HG03558 (cell line): ENCODE measurements around the gene IFFO2.
A peak's percentile ranks its signal among the peaks of the same experiment; 100 is the strongest.

ENCODE experiments used
- ATAC-seq: cut with Tn5 transposase; IDR thresholded peaks from one replicate; pipeline ENCODE4 v1.9.1; 2021; ENCODE audit warnings: moderate number of reproducible peaks; ENCODE audit not compliant: unreplicated experiment; ENCODE audit errors: extremely low read depth

Gene IFFO2

GRCh38 chr1:18922848-18923755, 33.4 kb downstream of the IFFO2 start:
- no peak for ATAC-seq

DNA sequence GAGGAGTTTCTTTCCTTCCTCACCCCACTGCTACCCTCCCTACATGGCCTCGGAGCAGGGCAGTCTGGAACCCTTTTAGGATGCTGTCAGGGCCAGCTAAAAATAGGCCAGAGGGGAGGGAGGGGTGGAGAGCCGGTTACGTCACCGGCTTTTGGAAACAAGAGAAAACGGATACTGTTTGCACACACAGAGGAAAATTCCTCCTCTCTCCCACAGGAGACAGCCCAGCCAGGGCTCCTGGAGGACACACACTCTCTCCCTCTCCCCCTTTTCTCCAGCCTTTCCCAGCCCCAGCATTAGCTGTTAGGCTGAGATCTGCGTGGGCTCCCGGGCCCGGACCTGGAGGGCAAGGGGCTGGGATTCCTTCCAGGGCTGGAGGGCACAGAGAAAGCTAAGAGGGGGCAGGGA, 34.2 kb downstream of the IFFO2 start:
- ATAC-seq = no peak

GRCh38 chr1:18921516-18922251, 34.8 kb downstream of the IFFO2 start:
- ATAC-seq = no peak

DNA sequence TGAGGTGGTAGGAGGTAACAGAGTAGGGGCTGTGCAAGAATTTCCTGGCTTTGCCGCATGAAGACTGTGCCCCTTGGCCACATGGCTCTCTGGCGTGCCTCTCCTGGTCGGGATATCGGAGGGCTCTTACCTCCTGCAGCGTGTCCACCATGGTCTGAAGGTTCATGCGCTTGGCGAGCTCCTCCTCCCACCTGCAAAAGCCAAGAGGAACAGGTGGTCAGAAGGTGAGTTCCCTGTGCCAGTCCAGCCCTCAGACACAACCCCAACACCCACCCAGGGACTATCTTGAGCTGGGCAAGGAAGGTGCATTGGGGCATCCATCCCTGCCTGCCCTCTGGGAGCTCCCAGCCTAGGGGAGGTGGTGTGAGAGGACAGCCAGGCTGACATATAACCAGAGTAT, 35.5 kb downstream of the IFFO2 start:
- ATAC-seq = no peak

- no peak for ATAC-seq
Observed at GRCh38 chr1:18919956-18920355, 36.5 kb downstream of the IFFO2 start.

GRCh38 chr1:18919197-18919905, 37.1 kb downstream of the IFFO2 start:
- ATAC-seq = no peak

DNA sequence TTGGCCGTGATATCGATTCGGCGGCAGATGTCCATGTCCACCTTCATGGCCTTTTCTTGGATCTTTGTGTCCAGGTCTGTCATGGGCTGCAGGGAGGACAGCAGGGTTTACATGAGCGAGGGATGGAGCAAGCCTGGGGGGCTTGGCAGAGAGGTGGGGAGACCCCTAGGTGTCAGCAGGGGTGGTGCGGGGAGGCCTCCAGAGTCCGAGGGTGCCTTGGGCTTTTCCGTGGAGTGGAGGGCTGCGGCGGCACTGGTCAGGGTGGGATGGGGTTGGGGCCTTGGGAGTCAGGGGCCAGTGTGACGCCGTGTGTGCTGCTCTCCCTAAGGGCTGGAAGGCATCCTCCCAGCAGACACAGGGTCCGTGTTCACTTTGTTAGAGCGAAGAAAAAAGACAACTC, 38.1 kb downstream of the IFFO2 start:
- ATAC-seq = no peak

DNA sequence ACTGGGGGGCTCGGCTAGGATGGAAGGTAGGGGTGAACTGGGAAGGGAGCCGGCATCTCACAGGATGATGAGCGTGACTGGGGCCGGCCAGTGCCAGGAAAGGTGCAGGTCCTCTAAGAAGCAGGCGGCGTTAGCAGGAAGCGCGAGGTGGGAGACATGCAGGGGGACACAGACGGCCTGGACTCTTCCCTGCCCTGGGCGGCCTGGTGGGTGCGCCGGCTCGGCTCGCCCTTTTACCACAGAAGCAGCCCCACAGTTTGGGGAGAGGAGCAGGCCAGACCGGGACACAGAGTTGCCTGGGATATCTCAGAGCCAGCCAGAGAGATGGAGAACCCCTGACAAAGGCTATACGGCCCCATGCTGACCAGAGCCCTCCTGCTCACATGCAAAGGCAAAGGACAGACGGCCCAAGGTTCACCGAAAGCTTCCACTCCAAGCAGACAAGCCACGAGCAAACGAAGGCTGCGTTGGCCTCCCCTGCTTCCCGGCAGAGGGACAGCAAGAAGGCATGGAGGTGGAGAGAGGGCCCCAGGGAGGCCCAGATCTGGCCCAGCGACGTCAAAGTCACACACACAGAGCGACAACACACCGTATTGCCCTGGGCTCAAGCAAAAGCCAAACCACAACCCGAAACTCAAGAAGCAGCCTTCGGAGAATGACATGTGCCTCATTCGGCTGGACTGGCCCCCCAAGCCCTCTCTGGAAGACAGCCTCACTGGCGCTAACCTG, 39.2 kb downstream of the IFFO2 start:
- no peak for ATAC-seq

GRCh38 chr1:18915341-18915740, 41.1 kb downstream of the IFFO2 start:
- no peak for ATAC-seq

DNA sequence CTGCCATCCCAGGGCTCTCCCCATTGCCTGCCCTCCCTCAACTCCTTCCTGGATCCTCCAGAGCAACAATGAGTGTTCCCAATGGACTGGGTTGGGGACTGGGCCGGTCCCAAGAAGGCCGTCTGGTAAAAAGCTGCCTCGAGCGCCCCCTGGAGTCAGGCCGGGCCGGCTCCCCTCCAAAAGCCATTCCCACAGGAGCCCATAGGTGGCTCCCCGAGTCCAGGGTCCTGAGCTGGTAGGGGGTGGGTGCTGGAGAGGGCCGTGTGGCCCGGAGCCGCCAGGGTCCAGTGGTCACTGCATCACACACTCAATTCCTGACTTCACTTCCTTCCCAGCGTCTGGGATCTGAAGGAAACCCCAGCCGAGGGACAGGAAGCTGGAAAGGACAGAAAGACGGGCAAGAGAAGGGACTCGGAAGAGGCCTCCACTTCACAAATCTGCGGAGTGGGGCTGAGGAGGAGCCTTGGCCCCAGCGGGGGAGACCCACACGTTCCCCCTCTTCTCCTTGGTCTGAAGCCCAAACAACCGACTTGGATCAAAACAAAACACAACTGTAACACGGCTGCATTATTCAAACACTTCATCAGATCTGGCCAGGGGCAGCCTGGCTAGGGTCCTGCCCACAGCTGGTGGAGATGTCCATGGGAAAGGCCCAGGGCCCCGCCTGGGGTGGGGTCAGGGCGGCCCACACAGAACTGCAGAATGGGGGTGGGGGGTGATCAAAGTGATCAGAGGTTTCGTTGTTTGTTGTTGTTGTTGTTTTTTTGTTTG, 43.2 kb downstream of the IFFO2 start:
- ATAC-seq = no peak

DNA sequence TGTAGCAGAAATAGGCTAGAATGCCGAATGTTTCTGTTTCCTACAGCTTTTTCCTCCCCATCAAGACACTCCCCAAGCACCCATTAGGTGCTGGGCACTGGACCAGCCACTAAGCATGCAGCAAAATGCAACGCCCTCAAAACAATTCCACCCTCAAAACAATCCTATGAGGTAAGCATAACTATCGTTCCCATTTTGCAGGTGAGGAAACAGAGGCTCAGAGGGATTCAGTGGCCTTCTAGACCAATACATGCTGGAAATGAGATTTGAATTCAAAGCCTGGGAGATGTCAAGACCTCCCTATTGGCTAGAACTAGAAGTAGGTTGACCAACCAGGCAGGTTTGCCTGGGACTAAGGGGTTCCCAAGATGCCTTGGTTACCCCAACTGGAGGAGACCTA, 43.9 kb downstream of the IFFO2 start:
- no peak for ATAC-seq

DNA sequence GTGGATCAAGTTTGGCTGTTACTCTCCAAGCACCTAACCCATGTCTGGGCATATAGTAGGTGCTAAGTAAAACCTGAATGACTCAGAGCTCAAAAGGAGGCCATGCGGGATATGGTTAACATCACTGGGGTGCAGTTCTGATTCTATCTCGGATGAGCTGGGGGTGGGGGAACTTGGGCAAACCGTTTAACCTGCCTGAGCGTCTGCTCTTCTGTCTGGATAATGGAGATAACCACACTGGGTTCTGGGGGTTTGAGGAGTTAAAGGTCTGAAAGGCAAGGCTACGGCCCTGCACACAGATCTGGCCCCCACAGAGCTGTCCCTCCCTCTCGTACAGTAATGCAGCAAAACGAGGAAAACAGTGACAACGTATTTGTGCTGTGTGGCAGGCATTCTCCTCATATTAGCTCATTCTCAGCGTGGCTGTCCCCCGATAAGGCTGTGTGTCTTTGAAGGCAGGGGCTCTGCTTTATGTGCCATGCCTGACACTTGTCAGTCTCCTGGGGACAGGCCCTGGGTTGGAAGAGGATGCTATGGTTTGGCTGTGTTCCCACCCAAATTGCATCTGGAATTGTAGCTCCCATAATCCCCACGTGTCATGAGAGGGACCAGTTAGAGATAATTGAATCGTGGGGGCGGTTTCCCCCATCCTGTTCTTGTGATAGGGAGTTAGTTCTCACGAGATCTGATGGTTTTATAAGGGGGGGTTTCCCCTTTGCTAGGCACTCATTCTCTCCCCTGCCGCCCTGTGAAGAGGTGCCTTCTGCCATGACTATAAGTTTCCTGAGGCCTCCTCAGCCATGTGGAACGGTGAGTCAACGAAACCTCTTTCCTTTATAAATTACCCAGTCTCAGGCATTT, 47.3 kb downstream of the IFFO2 start:
- ATAC-seq = no peak

DNA sequence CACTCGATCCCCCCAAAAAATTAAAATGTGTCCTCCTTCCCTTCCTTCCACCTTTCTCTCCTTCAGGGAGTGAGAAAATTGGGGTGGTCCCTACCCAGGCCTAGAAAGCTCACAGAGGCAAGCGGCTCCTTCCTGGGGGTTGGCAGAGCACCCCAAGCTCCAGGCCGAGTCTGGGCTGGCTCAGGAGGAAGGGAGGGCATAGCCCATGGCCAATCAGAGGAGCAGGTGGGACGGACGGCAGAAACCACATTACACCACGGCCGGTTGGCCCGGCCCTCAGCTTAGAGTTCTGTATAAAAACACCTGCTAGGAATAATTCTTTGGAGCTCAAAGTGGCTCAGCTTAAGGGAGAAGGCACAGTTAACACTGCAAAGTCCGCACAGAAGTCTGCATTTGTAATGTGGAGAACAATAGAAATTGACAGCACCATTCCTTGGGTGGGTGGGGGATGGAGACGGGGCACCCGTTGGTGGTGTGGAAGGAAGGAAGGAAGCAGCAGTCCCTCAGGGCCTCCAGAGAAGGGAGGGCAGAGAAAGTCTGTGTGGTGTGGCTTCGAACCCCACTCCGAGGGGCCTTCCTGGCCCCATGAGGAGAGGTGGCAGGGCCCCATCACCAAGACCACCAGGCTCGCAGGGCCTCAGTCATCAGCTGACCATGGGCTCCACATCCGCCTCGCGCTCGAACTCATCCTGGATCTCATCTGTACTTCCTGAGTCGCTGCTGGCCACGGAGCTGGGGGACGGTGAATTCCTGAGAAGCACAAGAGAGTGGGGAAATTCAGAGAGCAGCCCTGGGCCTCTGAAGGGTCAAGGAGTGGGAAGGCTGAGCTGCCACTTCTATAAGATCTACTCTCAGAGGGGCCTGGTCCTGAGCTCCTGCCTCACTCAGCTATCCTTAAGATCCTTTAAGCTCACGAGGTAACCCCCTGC, 48.3 kb downstream of the IFFO2 start:
- no peak for ATAC-seq

GRCh38 chr1:18907021-18907916, 49.2 kb downstream of the IFFO2 start:
- ATAC-seq = no peak

DNA sequence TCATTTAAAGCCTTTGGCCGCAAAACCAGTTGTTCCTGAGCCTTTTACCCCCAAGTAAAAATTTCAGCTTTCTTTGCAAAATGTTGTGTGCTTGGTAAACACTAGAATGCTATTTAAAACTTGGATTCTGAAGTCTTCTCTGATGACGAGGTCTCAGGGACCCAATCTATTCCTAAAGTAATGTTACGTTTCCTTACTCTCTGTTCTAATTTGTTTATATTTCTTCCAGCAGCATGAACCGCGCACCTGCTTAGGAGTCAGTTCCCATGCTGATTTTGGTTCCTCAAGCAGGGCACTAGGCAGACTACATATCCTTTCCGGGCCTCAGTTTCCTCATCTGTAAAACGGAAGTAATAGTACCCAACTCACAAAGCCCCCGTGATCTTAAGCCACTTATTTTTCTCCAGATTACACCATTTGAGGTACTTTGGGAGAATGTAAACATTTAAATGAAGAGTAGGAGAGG, 53.2 kb downstream of the IFFO2 start:
- ATAC-seq = no peak

DNA sequence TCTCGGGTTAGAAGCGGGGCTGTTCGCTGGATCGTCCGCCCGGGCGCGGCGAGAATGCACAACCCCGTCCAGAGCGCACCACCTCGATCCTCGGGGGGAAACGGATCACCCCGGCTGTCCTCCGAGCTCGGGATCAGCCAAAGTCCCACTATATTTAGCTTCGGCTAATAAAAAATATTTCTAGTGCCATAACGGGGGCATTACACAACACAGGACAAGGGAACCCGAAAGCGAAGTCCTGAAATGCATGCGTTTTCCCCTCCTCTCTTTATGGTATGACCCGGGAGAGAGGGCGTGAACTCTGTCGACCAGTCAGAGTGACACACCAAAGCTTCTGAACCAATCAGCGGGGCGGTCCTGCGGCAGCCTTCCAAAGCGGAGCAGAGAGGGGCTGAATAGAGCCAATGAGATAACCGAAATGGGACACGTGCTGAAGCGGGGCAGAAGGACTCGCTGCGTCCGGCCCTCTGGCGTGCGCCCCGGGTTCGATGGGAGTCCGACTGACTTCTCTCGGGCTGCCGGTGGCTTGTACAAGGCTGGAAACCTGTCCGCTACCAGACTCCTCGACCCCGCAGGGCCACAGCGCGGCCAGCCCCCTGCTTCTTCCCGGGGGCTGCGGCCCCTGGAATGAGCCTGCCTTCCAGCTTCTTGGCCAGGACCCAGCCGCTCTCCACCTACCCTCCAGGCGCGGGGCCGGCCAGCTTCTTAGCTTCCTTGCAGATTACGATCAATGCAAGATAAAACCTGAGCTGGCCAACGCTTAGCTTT, 53.8 kb downstream of the IFFO2 start, which contains the start of gene ALDH4A1:
ALDH4A1 (minus strand) TSS at position 33 of the 768 bp plus-strand sequence; CDS start at position 1, 32 bp downstream.
- ATAC-seq = peak; percentile 85
